ENCODE data around the gene SRGAP2C.
"Not testable (repeated sequence)": the region's sequence is repeated elsewhere in the genome, so short reads cannot be mapped to it uniquely, and the experiment has no call there.

Gene SRGAP2C

GRCh38 chr1:121184290-121185127, at the start of gene SRGAP2C, which contains the start of gene FAM72B:
TSS of gene SRGAP2C (plus strand) at chr1:121184975. CDS start at chr1:121187447, 2,472 bp downstream.
TSS of gene FAM72B (minus strand) at chr1:121184340. CDS start at chr1:121183489, 851 bp downstream.
- DNase-seq = peak; percentile 99

GRCh38 chr1:121140393-121140792, 44.4 kb upstream of the SRGAP2C start:
- DNase-seq = not testable (repeated sequence)

- DNase-seq = not testable (repeated sequence)
Measured at GRCh38 chr1:121148489-121149190, 36.1 kb upstream of the SRGAP2C start.

GRCh38 chr1:121151294-121151693, 33.5 kb upstream of the SRGAP2C start:
- DNase-seq = not testable (repeated sequence)

GRCh38 chr1:121152788-121153187, 32.0 kb upstream of the SRGAP2C start:
- DNase-seq = not testable (repeated sequence)

- DNase-seq = not testable (repeated sequence)
Measured at GRCh38 chr1:121154811-121155210, 30.0 kb upstream of the SRGAP2C start.

- DNase-seq = peak; percentile 2
Measured at GRCh38 chr1:121155671-121156358, 29.0 kb upstream of the SRGAP2C start.

- DNase-seq = not testable (repeated sequence)
Measured at GRCh38 chr1:121156958-121157603, 27.7 kb upstream of the SRGAP2C start.

- DNase-seq = not testable (repeated sequence)
Measured at GRCh38 chr1:121157609-121158008, 27.2 kb upstream of the SRGAP2C start.

GRCh38 chr1:121160118-121160517, 24.7 kb upstream of the SRGAP2C start:
- not testable (repeated sequence) for DNase-seq

GRCh38 chr1:121161199-121161901, 23.4 kb upstream of the SRGAP2C start:
- not testable (repeated sequence) for DNase-seq

GRCh38 chr1:121163850-121164757, 20.7 kb upstream of the SRGAP2C start:
- not testable (repeated sequence) for DNase-seq

GRCh38 chr1:121165296-121165695, 19.5 kb upstream of the SRGAP2C start:
- not testable (repeated sequence) for DNase-seq

GRCh38 chr1:121167225-121167738, 17.5 kb upstream of the SRGAP2C start:
- DNase-seq = not testable (repeated sequence)

GRCh38 chr1:121168152-121168668, 16.6 kb upstream of the SRGAP2C start:
- DNase-seq = not testable (repeated sequence)

- DNase-seq = not testable (repeated sequence)
Measured at GRCh38 chr1:121176649-121177048, 8.1 kb upstream of the SRGAP2C start.

- not testable (repeated sequence) for DNase-seq
Measured at GRCh38 chr1:121178197-121178596, 6.6 kb upstream of the SRGAP2C start.

- DNase-seq = not testable (repeated sequence)
Measured at GRCh38 chr1:121183867-121184266, 908 bp upstream of the SRGAP2C start.

- not testable (repeated sequence) for DNase-seq
Measured at GRCh38 chr1:121185140-121185708, 449 bp downstream of the SRGAP2C start.

GRCh38 chr1:121186191-121186590, 1.4 kb downstream of the SRGAP2C start:
- not testable (repeated sequence) for DNase-seq
